GM20431 (cell line): ENCODE data around the gene FBXW5.

Source experiments
- in situ Hi-C: fragments of 300-500 bp; cut with MseI, MboI; formaldehyde crosslinking; loops from one replicate; pipeline ENCODE4 v1.15.0; 2020; ENCODE audit warnings: low sequenced_read_pairs; ENCODE audit not compliant: unreplicated experiment

The FBXW5 gene

DNA sequence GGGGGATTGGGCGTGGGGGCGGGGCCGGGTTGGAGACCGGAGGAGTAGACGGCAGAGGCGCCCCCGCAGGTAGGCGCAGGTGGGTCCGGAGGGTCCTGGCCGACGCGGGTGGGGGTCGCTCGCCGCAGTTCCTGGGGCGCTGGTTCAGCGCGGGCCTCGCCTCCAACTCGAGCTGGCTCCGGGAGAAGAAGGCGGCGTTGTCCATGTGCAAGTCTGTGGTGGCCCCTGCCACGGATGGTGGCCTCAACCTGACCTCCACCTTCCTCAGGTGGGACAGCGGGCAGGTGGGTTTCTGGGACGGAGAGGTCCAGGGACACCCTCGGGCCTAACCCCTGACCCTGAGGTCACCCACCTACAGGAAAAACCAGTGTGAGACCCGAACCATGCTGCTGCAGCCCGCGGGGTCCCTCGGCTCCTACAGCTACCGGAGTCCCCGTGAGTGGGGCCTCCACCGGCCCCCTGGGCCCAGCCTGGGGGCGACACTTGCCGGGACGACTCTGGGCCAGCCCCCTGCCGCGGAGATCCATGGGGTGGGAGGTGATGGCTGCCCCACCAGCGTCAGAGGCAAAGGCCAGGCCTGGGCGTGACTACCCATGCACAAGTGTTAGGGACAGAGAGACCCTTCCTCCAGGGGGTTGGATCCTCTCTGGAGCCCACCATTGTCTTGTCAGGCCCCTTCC, 34.5 kb upstream of the FBXW5 start:
- in situ Hi-C loops, result no loop called here

DNA sequence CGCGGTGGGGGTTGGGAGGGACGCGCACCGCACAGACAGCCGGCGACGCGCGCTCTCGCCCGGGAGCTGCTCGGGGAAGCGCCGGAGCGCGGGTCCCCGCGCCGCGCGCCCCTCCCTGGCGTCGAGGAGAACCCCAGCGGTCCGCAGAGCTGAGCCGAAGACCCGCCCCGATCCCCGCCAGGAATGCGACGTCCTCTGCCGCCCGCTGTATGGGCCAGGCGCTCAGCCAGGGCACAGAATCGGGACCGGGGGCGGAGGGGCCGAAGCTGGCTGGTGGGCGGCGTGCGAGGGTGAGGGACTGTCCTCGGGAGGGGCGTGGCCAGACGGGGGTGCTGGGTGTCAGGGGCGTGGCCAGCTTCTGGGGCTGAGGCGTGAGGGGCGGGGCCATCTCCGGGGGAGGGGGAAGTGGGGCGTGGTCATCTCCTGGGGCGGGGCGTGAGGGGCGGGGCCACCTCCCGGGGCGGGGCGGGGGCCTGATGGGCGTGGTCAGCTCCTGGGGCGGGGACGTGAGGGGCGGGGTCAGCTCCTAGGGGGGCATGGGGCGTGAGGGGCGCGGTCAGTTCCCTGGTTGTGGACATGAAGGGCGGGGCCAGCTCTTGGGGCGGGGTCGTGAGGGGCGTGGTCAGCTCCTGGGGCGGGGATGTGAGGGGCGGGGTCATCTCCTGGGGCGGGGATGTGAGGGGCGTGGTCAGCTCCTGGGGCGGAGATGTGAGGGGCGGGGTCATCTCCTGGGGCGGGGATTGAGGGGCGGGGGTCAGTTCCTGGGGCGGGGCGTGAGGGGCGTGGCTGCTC, 33.7 kb upstream of the FBXW5 start:
- in situ Hi-C loops, result no loop called here

DNA sequence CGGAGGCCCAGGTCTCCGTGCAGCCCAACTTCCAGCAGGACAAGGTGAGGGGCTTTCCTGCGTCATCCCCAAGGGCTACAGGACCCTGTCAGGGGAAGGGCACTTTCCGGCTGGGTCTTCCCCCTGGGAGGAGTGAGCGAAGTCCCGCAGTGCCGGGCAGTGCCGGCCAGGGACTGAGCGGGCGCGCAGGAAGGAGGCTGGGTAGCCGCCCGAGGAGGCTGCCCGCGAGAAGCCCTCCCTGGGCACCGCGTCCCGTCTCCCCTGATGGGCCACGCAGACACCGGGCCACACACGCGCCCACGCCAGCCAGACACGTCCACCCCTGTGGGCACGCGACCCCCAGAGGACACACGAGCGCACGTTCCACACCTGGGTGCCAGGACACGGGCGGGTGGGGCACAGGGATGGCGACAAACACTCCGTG, 33.1 kb upstream of the FBXW5 start:
- in situ Hi-C loops, result no loop called here

DNA sequence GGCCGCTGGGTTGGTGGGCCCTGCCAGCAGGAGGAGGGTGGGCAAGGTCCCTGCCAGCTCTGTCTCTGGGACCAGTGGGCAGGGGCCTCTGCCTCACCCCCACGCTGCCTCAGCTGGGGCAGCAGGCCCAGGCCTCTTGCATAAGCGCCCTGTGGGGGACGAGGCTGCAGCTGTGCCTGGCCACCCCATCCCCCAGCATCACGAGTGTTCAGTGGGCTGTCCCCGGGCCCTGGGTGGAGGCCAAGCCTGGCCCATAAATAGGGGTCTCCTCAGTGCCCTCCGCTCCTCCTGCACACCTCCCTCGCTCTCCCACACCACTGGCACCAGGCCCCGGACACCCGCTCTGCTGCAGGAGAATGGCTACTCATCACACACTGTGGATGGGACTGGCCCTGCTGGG, 32.7 kb upstream of the FBXW5 start, which contains the start of gene PTGDS:
PTGDS (plus strand) TSS at position 282 of the 400 bp plus-strand sequence; CDS start at position 357, 75 bp downstream.
- in situ Hi-C loops, result no loop called here

DNA sequence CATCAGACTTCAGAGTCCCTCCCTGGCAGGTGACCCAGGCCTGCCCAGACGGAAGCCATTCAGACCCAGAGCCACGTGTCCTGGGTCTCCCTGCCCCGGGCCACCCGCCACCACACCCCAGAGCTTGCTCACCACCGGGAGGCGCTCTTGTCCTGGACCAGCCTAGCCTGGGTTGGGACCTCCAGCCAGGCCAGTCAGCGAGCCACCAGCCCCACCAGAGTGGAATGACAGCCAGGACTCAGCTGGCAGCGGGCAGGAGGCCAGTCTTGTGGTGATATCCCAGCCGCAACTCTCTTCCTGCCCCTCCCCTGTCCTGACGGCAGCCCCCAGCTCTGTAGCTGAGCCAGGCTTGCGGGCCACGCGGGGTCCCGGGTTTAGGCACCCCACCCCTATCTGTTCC, 31.1 kb upstream of the FBXW5 start:
- in situ Hi-C loops, result no loop called here

DNA sequence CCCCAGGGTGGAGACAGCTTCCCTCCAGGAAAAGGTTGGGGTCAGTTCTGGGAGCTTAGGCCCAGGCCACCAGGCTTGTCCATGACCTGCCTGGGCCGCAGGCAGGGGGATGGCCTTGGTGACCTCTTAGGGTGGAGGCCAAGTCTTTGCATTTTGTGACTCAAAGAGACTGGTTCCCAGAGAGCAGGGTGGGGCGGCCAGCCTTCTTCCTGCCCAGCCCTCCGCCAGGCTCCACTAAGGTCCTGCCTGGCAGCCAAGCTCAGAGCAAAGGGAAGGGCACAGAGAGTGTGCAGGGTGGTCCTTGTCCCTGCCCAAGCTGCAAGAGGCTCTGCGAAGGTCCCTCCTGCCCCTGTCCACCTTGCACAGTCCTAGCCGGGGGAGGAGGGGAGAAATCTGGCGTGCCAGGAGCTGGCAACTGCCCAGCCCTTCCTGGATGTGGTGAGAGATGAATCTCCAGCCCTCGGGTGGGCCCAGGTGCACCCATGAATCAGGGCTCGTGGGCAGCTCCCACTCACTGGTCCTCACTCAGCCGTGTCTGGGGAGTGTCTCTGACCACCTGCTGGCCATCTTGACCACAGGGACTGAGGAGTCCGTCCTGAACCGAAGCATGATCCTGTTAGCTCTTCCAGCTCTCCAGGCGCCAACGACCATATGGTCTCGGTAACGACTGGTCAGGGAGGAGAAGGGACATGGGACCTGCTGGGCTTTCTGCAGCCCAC, 30.4 kb upstream of the FBXW5 start:
- in situ Hi-C loops, result no loop called here

DNA sequence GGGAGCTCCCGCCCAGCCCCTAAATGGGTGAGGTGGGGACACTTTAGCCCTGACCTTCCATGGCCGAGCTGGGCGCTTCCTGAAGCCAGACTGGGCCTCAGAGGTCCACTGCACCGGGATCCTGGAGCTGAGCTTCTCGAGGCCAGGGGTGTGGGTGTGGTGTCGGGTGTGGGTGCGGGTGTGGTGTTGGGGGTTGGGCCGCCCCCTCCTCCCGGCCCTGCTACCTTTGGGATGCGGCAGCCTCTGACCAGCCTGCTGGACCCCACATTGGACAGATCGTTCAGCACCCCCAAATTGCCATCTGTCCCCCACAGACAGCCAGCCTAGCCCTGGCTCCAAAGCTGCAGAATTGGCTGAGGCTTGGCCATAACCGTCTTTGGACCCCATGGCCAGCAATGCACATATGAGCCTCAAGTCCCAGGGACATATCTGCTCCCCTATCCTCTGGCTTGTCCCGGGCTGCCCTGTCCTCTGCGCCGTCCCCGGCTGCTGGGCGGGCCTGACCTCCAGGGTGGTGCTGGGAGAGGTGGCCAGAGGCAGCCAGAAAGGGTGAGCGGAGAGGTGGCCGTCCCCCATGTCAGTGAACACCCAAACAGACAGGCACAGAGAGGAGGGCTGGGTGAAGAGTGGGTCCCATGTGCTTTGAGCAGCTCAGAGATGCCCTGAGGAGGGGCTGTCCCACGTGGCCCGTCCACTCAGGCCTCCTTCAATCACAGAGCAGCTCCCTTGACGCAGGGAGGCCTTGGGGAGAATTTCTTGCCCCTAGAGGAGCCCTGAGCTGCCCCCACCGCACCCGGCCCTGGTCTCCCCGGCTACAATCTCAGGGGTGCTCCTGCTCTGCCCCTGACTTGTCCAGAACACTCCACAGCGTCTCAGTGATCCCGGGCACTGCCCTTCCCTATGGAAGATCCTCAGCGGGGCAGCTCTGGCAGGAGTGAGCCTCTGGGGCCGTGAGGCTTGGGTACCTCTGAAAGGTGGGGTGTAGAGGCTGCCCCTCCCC, 29.4 kb upstream of the FBXW5 start:
- in situ Hi-C loops, result no loop called here

DNA sequence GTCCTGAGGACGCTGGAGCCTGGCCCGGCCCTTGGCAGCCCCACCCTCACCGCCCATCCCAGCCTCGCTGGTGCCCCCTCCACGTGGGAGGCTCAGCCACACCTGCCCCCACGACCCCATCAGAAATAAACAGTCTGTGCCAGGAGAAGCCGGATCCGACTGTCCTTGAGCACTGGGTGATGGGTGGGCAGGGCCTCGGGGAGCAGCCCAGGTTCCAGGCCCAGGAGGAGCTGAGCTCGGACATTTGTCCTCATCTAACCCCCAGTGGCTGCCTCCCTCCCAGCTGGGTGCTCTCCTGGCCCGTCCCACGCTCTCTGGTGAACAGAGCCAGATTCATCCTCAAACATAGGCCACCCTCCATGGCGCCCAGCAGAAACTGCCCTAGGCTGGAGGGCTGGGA, 28.2 kb upstream of the FBXW5 start:
- in situ Hi-C loops, result no loop called here

DNA sequence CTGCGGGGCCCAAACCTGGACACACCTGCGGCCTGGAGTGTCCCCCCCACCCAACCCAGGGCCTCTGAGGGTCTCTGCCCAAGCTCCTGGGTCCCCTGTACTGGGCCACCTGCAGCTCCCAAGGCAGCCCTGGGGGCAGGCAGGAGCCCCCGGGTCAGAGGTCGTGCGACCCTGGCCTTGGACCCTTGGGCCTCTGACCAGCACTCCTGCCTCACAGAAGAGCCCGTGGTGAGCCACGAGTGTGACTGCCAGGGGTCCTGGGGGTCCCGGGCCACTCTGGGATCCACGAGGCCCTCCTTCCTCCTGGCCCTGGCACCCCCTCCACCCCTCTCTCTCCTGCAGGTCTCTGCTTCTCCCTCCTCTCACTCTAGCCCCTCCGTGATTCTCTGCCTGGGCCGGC, 27.8 kb upstream of the FBXW5 start:
- in situ Hi-C loops, result no loop called here

DNA sequence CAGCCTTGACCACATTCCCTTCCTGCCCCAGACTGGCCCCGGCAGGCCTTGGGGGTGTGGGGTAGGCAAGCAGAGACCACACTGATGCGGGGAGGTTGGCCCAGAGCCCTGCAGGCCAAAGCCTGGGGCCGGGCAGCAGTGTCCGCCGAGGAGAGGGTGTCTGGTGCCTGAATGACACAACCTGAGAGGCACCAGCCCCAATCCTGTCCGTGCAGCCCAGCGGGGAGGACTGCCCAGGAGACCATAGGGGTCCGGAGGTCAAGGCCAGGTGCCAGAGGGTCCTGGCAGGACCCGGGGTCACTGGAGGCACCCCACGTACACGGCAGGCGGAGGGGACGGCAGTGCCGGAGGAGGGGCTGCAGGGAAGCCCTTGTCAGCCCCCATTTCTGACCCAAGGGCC, 27.2 kb upstream of the FBXW5 start:
- in situ Hi-C loops, result no loop called here

DNA sequence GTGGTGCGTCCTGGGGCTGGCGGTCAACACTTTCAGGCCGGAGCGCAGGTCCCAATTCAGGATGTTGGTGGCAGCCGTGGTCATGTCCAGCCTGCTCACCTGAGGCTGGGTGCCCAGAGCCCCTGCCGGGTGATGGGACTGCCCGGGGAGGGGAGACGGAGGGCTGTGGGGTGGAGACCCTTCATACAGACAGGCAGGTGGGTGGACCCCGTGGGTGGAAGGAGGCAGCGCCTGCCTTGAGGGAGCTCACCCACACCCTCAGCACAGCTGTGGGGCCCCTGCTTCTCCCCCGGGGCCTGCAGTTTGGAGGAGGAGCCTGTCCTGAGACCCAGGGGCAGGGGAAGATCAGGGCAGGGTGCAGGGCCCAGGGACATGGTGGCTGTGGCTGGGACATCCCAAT, 25.8 kb upstream of the FBXW5 start:
- in situ Hi-C loops, result no loop called here

DNA sequence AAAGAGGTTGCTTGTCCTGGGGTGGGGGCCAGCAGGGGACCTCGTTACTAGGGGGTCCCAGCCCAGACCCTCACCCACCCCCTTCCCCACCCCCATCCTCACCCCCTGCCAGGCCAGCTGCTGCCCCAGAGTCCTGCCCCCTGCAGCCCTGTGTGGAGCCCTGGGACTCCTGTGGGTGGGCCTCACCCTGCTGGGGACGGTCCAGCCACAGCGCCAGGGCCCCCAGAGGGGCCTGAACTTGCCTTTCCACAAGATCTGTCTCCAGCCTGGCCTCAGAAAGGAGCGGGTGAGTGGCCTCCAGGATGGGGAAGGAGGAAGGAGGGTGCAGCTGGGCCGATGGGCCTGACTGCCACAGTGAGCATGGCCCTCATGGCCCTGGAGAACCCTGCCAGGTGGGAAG, 25.2 kb upstream of the FBXW5 start:
- in situ Hi-C loops, result no loop called here

DNA sequence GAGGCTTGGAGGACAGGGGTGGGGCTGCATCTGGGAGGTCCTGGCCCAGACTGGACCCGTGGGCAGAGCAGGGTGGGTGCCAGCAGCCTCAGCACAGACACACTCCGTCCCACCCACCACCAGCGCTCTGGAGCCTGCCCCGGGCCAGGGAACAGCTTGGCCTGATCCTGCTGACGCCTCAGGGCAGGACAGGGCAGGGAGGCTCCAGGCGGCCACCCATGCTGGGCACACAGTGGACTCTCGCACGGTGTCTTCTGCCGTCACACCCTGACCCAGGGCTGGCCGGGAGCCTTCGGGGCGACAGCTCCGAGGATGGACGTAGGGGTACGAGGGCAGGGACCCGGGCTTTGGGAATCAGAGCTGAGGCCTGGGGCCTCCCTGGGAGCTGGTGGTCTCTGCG, 24.6 kb upstream of the FBXW5 start:
- in situ Hi-C loops, result no loop called here

DNA sequence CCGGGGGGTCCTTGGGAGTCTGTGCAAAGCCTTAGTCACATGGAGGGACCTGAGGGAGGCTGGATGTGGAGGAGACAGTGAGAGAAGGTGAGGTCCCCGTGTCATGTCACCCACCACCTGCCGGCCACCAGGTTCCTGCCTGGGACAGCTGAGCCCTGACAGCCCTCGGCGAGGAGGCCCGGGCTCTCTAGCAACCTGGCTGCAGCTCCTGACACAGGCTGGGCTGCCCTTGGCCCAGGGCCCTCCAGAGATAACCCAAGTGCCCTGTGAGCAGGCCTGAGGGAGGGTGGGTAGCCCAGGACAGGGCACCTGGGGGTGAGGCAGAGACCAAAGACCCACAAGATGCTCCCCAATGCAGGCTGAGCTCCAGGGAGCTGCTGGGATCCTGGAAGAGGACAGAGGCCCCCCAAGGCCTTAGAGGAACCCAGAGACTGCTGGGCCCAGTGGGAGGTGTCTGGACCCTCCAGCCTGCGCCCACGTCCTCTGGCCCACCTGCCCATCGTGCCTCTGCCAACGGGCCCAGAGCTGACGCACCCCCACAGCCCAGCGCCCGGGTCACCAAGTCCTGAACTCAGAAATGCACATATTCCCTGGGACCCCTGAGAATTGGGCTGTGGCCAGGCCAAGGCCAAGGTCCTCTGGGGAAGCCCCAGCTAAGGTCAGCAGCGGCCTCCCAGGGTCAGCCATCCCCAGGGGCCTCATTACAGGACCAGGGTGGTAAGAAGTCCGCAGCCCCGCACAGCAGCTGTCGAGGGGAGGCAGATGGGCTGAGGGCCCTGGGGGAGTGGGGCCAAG, 24.0 kb upstream of the FBXW5 start:
- in situ Hi-C loops, result no loop called here

DNA sequence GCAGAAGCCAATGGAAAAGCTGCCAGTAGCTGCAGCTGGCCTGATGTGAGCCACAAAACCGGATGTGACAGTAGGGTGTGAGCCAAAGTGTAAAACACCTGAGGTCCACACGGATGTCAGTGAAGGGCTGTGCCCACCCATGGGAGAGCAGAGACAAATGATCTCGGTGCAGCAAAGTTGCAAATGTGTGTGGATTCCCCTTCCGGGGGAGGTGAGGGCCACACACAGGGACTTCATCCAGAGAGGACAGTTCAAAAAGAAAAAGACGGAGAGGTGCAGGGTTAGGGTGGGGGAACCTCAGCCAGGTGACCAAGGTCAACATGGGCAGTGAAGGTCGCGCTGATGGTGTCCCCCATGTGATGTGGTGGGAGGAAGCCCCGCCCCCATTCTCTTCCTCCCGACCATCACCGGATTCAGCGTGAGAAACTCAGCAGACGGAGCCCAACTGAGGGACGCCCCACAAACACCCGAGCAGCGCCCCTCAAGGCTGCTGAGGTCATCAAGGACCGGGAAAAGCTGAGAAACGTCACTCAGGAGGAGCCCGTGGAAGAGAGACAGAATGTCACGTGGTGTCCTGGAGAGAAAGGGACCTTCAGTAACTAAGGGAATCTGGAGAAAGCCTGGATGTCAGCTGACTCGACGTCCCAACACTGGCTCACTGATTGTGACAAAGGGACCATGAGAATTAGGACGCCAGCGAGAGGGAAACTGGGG, 21.4 kb upstream of the FBXW5 start:
- in situ Hi-C loops, result no loop called here

DNA sequence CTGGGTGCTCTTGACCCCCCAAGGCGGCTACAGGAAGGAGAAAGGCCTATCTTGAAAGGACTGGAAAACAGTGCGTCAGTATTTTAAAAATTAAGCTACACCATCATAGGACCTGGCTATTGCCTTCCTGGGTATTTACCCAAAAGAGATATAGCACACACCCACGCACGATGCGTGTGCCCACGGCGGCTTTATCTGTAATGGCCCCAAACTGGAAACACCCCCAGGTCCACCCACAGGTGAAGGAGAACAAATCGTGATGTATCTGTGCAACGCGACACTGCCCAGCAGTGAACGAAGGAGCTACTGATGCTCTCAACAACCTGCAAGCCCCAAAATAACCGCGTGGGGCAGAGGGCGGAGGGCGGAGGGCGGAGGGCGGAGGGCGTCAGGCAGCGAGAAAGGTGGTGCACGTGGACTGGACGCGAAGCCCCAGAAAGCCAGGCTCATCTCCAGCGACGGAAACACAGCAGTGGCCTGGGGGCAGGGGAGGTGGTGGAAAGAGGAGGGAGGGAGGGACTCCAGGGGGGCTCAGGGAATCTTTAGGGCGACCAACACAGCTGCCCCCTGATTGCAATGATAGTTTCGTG, 20.4 kb upstream of the FBXW5 start:
- in situ Hi-C loops, result no loop called here

DNA sequence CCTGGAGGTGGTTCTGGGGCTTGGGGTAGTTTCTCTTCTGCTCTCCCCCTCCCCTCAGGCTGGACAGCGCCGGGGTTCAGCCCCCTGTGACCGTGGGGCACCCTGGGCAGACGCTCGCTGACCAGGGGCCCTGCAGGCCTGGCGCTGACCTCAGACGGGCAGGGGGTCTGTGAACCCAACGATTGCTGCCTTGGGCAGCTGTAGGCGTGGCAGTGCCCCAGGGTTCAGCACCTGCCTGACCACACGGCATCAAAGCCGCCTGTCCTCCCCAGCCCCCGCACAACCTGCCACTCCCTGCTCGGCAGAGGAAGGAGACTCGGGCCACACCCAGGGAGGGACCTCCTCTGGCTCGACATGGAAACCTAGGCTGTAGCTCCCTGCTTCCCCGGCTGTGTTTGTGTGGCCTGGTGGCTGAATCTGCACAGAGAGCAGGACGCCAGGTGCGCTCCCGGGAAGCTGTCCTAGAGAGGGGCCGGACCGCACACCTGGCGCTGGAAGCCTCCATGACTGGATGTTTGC, 19.7 kb upstream of the FBXW5 start:
- in situ Hi-C loops, result no loop called here

DNA sequence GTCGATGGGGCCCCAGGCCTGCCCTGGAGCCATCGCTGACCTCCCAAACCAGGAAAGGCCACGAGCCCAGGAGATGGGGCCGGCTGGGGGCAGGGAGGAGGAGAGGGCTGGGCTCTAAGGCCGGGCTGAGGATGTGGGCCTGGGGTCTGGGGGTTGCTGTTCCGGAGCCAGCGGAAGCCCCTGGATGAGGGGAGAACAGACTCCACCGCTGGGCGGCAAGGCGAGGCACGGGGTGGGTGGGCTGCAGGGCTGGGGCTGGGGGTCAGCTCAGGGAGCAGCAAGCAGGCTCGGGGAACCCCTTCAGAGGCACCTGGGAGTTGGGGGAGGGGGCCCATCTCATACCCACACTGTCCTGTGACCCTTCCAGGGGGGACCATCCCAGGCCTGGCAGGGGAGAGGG, 19.2 kb upstream of the FBXW5 start:
- in situ Hi-C loops, result no loop called here
